ENCODE measurements around the gene TMEM163. TPM values are rescaled to one million over a fixed set of nuclear protein-coding genes. Genes with fewer than 3 reads are reported as not detected.

Gene TMEM163
- total and polyA plus RNA-seq, 2 donors (not counting 3 experiments of a cell fraction or from before 2014, with no cell fraction given), result 1.0 to 2.8 TPM

DNA sequence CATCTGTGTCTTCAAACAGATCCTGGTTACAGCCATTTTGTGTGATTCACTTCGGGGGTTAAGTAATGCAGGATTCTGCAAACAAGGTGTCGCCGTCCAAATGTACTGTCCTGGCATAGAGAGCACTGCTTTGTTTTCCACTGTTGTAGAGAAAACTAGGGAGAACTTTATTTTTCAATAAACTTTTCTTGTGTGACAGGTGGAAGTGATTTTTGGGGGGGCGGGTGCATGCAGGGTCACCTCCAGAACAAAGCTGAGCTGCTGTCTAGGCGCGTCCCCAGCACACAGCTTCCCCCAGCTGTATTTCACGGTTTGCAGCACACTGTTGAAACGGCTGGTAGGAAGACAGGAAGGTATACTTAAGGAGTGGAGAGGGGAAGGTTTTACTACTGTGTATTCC, 264.4 kb downstream of the TMEM163 start:
- H3K9me3 ChIP-seq (replicated peaks; ENCODE audit: control insufficient read depth, insufficient read depth, low read length), result no peaks in the 10 kb centered on the region
- no TSS peak for BruUV-seq (replicated peaks)
- H3K9ac ChIP-seq (replicated peaks; ENCODE audit: extremely low read depth, insufficient read depth, low read length), result no peak overlapping the region
- peaks cover 5% of the 10 kb centered on the region for H3K4me1 ChIP-seq (ENCODE audit: control insufficient read depth, extremely low read depth, insufficient read depth, low read length)
- no peaks in the 10 kb centered on the region for H3K27me3 ChIP-seq (ENCODE audit: control insufficient read depth in 2 of 2, insufficient read depth in 2 of 2, low read length in 2 of 2)
- no peak overlapping the region for H3K4me2 ChIP-seq (ENCODE audit: insufficient read depth, low read length)
- FAIRE-seq (no peak), DNase-seq (ENCODE audit: low read depth, low spot score) (no peak)
- CTCF ChIA-PET, result interaction anchor here (1.1 to 11.1 kb wide), 4 partner anchors 77 to 568 kb away, joined by 3 to 234 read pairs (median 80); no protein-coding TSS in a partner anchor
- TF ChIP-seq JUN (IDR thresholded peaks at IDR 0.05; ENCODE audit: borderline replicate concordance, insufficient read depth, insufficient read length, low read depth) (no peak), EZH2 (IDR thresholded peaks at IDR 0.05; ENCODE audit: borderline replicate concordance, low read depth, low read length, severe bottlenecking) (no peak), POLR2AphosphoS5 (IDR thresholded peaks at IDR 0.05; ENCODE audit: insufficient read depth, low read depth, low read length) (no peak), GATA2 (IDR thresholded peaks at IDR 0.05; ENCODE audit: insufficient read depth, insufficient read length, low read depth, low read length) (no peak), POLR2A (IDR thresholded peaks at IDR 0.05; ENCODE audit: low read depth, low read length) (no peak), MYC (IDR thresholded peaks at IDR 0.05; ENCODE audit: low read depth, low read length) (no peak), FOS (IDR thresholded peaks at IDR 0.05; ENCODE audit: borderline replicate concordance, insufficient read depth, low read length) (no peak)
- TF ChIP-seq, protein P1, sequence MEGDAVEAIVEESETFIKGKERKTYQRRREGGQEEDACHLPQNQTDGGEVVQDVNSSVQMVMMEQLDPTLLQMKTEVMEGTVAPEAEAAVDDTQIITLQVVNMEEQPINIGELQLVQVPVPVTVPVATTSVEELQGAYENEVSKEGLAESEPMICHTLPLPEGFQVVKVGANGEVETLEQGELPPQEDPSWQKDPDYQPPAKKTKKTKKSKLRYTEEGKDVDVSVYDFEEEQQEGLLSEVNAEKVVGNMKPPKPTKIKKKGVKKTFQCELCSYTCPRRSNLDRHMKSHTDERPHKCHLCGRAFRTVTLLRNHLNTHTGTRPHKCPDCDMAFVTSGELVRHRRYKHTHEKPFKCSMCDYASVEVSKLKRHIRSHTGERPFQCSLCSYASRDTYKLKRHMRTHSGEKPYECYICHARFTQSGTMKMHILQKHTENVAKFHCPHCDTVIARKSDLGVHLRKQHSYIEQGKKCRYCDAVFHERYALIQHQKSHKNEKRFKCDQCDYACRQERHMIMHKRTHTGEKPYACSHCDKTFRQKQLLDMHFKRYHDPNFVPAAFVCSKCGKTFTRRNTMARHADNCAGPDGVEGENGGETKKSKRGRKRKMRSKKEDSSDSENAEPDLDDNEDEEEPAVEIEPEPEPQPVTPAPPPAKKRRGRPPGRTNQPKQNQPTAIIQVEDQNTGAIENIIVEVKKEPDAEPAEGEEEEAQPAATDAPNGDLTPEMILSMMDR (IDR thresholded peaks at IDR 0.05; ENCODE audit: extremely low read depth in 1 of 2, insufficient read depth in 1 of 2, low read depth in 1 of 2, low read length in 2 of 2), result no peak
- TF ChIP-seq, protein P2, sequence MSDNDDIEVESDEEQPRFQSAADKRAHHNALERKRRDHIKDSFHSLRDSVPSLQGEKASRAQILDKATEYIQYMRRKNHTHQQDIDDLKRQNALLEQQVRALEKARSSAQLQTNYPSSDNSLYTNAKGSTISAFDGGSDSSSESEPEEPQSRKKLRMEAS (IDR thresholded peaks at IDR 0.05; ENCODE audit: insufficient read depth, insufficient read length), result no peak
- H3K4me3 ChIP-seq (replicated peaks in 1 of 3; ENCODE audit: insufficient read depth in 1 of 3, low read depth in 1 of 3, low read length in 3 of 3), result no peak overlapping the region
- H2AFZ ChIP-seq (ENCODE audit: low read depth, low read length), result no peak overlapping the region
- dilution Hi-C loops (cut with MboI; ENCODE audit: extremely low pct_ligation_motif_present, low sequenced_read_pairs), result no loop called here
- no peaks in the 10 kb centered on the region for H3K79me2 ChIP-seq (ENCODE audit: control insufficient read depth, insufficient read depth, low read length)
- no peaks in the 10 kb centered on the region for H3K9me1 ChIP-seq (replicated peaks; ENCODE audit: control insufficient read depth, extremely low read depth, insufficient read depth, low read length)
- POLR2A ChIA-PET, result no interaction called here
- no peaks in the 10 kb centered on the region for H3K36me3 ChIP-seq (ENCODE audit: control insufficient read depth in 2 of 2, extremely low read depth in 1 of 2, insufficient read depth in 2 of 2, low read length in 2 of 2)
- H3K27ac ChIP-seq (ENCODE audit: insufficient read depth, low read depth, low read length), result no peak overlapping the region
- intact Hi-C loops (cut with micrococcal nuclease), result loop anchor here (5.0 kb wide), 1 partner anchor 247 kb away; no protein-coding TSS in a partner anchor
- no peaks in the 10 kb centered on the region for H4K20me1 ChIP-seq (replicated peaks; ENCODE audit: control insufficient read depth, extremely low read depth, insufficient read depth, low read length)
